H1 (cell line): ENCODE results near the gene APC2. TPM values are rescaled to one million over a fixed set of nuclear protein-coding genes. Genes with fewer than 3 reads are reported as not detected.

Experiments used
- BACH1 ChIP-seq: IDR thresholded peaks from 2 replicates; pipeline ENCODE4 v1.6.1; 2012; ENCODE audit warnings: low read length, improper control_type of control experiment
- BCL11A ChIP-seq, 2 experiments: IDR thresholded peaks; one replicate each; pipeline ENCODE4 v1.6.1; 2011; ENCODE audit warnings: low read depth in 2 of 2, low read length in 2 of 2, mild to moderate bottlenecking in 2 of 2
- EZH2 ChIP-seq: fragments of 200-600 bp; sonication (generic); IDR thresholded peaks from 2 replicates; pipeline ENCODE4 v1.7.1; 2012; ENCODE audit warnings: low read depth, mild to moderate bottlenecking, moderate library complexity, low read length, inconsistent platforms; ENCODE audit not compliant: severe bottlenecking
- JUND ChIP-seq: IDR thresholded peaks from 2 replicates; pipeline ENCODE4 v1.6.1; 2011; ENCODE audit warnings: mild to moderate bottlenecking, improper control_type of control experiment, low read length
- POLR2AphosphoS5 ChIP-seq: IDR thresholded peaks from 2 replicates; pipeline ENCODE4 v1.6.1; 2011; ENCODE audit warnings: low read depth, low read length
- TAF1 ChIP-seq: IDR thresholded peaks from 2 replicates; pipeline ENCODE4 v1.6.1; 2011; ENCODE audit warnings: mild to moderate bottlenecking, low read depth, low read length
- polyA plus RNA-seq, 7 experiments: library from polyadenylated mRNA; depleted of rRNA in 3 of 7; stranded (reverse) in 5 of 7; unstranded in 2 of 7; fragments of >200 nt in 5 of 7; fragments of 200-250 nt in 2 of 7; gene quantifications; 1 replicate in 5 of 7; 2 replicates in 1 of 7; 4 replicates in 1 of 7; pipeline versions ENCODE4 v1.2.1 to v1.2.3, GENCODE V29; 2011 to 2013; ENCODE audit warnings: missing spikeins in 2 of 7, mixed read lengths in 2 of 7
- total RNA-seq: library from RNA; stranded (reverse); fragmentation: NEBNext Ultra II Directional; extraction: Animal tissue kit (Norgen Biotek cat#: 25700); gene quantifications from 2 replicates; pipeline ENCODE4 v1.2.1, GENCODE V29; 2021

APC2 gene
- total and polyA plus RNA-seq, 2 of the 8 experiments (the other 6 are each of a cell fraction or from before 2014, with no cell fraction given), result 1.3 to 4.1 TPM

- TF ChIP-seq EZH2 (no peak), POLR2AphosphoS5 (no peak), BACH1 (no peak), TAF1 (no peak), BCL11A (IDR thresholded peaks at IDR 0.05; ENCODE audit: low read depth in 2 of 2, low read length in 2 of 2) (no peak), JUND (no peak)
Observed at GRCh38 chr19:1514295-1514661, 64.4 kb downstream of the APC2 start (continued).
